Ramos (cell line): ENCODE measurements around the gene ITGB6.

Experiments used
- in situ Hi-C: fragments of 300-500 bp; cut with MboI; formaldehyde crosslinking; loops from one replicate; pipeline ENCODE4 v1.14.3; 2022; ENCODE audit warnings: low sequenced_read_pairs; ENCODE audit not compliant: unreplicated experiment

ITGB6 gene

DNA sequence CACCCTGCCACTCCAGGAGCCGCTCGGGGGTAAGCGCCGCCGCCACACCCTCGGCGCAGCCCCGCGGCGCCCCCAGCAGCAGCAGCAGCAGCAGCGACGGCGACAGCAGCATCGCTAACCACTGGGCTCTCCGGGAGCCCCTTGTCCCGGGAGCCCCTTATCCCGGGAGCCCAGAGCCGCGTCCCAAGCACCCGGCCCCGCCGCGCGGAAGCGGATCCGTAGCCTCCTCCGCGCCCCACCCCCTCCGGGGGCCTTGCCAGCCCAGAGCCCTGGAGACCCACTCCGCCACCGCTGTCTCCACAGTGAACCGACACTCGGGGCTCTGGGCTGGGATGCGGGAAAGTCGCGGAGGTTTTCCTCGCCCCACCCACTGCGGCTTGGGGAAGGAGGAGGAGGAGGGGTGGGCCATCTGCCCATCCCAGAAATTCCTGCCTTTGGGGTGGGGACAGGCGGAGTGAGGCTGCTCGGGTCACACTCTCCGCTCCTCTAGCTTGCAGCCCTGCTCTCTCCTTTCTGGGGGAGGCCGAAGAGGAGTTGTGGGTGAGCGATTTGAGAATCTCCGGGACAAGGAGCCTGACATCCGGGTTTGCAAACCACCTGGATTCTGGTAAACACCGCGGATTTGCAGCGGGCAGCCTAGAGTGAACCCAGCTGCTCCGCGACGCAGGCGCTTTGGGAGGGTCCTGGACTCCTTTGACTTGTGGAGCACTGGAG, 137.6 kb downstream of the ITGB6 start, which contains the start of gene PLA2R1:
Gene PLA2R1, minus strand, starts transcription at position 324 of the 714 bp plus-strand sequence. Its CDS starts 212 bp downstream, at position 112.
- in situ Hi-C loops, result no loop called here

GRCh38 chr2:160061944-160062291, 138.2 kb downstream of the ITGB6 start:
- in situ Hi-C loops, result no loop called here

DNA sequence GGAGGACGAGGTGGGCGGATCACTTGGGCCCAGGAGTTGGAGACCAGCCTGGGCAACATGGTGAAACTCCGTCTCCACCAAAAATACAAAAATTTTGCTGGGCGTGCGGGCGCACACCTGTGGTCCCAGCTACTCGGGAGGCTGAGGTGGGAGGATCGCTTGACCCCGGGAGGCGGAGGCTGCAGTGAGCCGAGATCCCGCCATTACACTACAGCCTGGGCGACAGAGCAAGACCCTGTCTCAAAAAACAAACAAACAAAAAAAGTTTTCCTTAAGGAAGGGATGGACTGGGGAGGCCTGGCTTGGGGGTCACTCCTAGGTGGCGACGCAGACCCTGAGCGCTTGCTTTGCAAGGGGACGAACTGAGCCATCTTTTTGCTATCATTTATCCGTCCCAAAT, 138.5 kb downstream of the ITGB6 start:
- in situ Hi-C loops, result no loop called here

- in situ Hi-C loops, result no loop called here
Measured at GRCh38 chr2:160060297-160060696, 139.8 kb downstream of the ITGB6 start.

DNA sequence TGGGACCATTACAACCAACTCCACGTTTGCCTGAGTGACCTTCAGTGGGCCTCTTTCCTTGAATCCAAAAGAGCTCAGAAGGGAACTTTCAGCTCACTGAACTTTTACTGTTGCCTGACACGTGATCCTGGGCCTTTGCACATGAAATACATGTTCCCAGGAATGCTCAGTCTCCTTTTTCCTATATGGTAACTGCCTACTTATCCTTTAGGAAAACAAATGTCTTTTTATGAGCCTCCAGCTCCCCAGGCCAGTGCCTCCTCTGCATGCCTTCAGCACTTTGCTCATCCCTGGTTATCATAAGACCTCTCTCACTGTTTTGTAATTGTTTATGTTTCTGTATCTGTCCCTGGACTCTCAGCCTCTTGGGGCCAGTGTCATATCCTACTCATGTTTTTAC, 142.7 kb downstream of the ITGB6 start:
- in situ Hi-C loops, result no loop called here

GRCh38 chr2:160055726-160056108, 144.4 kb downstream of the ITGB6 start:
- in situ Hi-C loops, result no loop called here

GRCh38 chr2:160054984-160055725, 144.9 kb downstream of the ITGB6 start:
- in situ Hi-C loops, result no loop called here

DNA sequence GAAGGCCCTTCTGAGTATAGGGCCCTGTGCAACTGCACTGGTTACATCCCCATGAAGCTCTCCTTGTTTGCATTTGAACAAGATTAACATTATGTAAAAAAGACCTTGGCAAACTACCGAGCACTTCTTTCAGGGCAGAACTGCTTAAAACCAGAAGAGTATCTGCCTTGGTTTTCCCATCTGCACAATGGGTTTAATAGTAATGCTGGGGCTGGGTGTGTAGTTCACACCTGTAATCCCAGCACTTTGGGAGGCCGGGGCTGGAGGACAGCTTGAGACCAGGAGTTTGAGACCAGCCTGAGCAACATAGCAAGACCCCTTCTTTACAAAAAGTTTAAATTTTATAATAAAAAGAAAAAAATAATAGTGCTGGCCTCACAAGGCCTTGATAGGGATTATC, 146.1 kb downstream of the ITGB6 start:
- in situ Hi-C loops, result no loop called here

DNA sequence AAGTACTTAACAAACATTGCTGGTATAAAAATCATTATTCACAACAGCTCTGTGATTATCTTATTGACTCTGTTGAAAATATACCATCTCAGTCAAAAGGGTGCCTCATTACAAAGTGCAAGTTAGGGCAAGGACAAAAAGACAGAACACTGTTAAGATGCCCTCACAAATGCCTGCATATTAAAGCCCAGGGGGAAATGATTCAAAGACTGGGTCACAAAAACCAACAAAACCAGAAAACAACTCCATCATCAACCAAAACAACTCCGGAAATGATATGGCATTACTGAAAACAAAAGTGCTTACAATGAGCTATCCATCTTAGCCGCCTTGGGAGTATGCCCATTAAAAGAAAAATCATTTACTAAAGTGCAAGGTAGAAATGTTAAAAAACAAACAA, 147.5 kb downstream of the ITGB6 start:
- in situ Hi-C loops, result no loop called here

DNA sequence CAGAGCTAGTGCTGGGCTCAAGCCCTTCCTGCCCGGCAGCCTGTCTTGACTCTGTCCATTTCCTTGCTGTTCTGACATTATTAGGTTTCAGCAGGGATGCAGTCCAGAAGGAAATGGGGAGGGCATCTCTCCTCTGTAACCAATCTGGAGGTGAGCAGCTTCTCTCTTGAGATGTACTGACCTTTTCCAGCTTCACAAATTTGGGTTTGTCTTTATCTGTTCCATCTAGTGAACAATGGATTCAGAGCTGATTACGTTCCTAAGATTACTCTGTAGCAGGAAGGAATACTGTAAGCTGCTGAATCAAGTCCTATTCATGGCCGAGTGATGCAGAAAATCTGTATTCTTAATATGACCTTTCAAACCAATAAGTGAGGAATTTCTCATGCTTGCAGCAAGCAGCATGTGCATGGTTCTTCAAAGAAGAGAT, 148.7 kb downstream of the ITGB6 start:
- in situ Hi-C loops, result no loop called here

DNA sequence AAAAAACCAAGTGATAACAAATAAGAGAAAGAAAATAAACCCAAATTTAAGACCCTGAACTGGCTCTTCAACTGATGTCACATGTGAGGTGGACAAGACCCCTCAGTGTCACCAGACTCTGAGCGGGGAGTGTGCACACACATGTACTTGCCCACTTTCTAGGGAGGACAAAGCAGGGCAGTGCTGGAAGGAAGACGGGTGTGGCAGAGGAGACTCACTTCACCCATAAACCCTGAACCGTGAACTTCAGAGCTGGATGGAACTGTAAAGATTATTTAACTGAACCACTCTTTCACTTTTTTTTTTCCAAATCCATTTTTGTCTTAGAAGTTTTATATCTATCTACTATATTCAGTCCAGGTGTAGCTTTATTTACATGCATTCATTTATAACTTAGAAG, 149.9 kb downstream of the ITGB6 start:
- in situ Hi-C loops, result no loop called here
